ENCODE measurements around the gene XRCC6. TPM values are rescaled to one million over a fixed set of nuclear protein-coding genes. Genes with fewer than 3 reads are reported as not detected.
A peak's percentile ranks its signal among the peaks of the same experiment; 100 is the strongest.
"Not testable (repeated sequence)": the region's sequence is repeated elsewhere in the genome, so short reads cannot be mapped to it uniquely, and the experiment has no call there.

Gene XRCC6
- total and polyA plus RNA-seq, 9 of the 15 experiments (the other 6 are each of a cell fraction or from before 2014, with no cell fraction given): 151 to 440 (median 318) TPM

GRCh38 chr22:41668971-41669911, 48.1 kb downstream of the XRCC6 start (continued):
- TF ChIP-seq ELK1 (CRISPR knock-in tag; IDR thresholded peaks at IDR 0.05): no peak
- no peak for TF ChIP-seq TCF3 (CRISPR knock-in tag; IDR thresholded peaks at IDR 0.05)
- TF ChIP-seq ZBTB1 (CRISPR knock-in tag; IDR thresholded peaks at IDR 0.05; ENCODE audit: borderline replicate concordance, low read depth): no peak
- TF ChIP-seq HOXB6 (CRISPR knock-in tag; IDR thresholded peaks at IDR 0.05; ENCODE audit: borderline replicate concordance): no peak

- Histone ChIP-seq H3K79me2 (ENCODE audit: control insufficient read depth, insufficient read depth, low read length) (peaks cover 14% of the 10 kb centered on the region), H3K36me3 (ENCODE audit: control insufficient read depth, insufficient read depth, low read length) (peaks cover 51% of the 10 kb centered on the region)
- H3K4me2 ChIP-seq (ENCODE audit: insufficient read depth, low read length); DNase-seq (ENCODE audit: extremely low read depth in 1 of 4, low spot score in 3 of 4); H3K4me1 ChIP-seq (replicated peaks in 1 of 2; ENCODE audit: control insufficient read depth in 2 of 2, insufficient read depth in 2 of 2, low read length in 2 of 2); intact Hi-C loops (cut with micrococcal nuclease); BruUV-seq (replicated peaks); H3K9me1 ChIP-seq (ENCODE audit: control insufficient read depth, insufficient read depth, low read length); H3K27me3 ChIP-seq (ENCODE audit: control insufficient read depth in 2 of 2, insufficient read depth in 2 of 2, low read length in 2 of 2); in situ Hi-C loops (cut with MboI); H4K20me1 ChIP-seq (replicated peaks; ENCODE audit: control insufficient read depth, insufficient read depth, low read length); H3K27ac ChIP-seq (ENCODE audit: extremely low read depth, low read depth, low read length); CTCF ChIA-PET (ENCODE audit: low intra/inter-chr PET ratio); H3K9ac ChIP-seq (ENCODE audit: insufficient read depth in 1 of 2, low read depth in 2 of 2, low read length in 2 of 2); H3K4me3 ChIP-seq; ATAC-seq; H3K9me3 ChIP-seq (replicated peaks; ENCODE audit: control insufficient read depth, insufficient read depth, low read depth, low read length); FAIRE-seq; H2AFZ ChIP-seq (ENCODE audit: low read depth, low read length): not testable (repeated sequence)
- POLR2A ChIA-PET: interaction anchor here (1.0 kb wide), 2 partner anchors 17 to 18 kb away, joined by 4 read pairs; partner anchors contain the start of gene SNU13
- TF ChIP-seq ZNF316 (IDR thresholded peaks at IDR 0.05): peak; percentile 39; the same call in 1 of the 2 replicates
- 75% methylated on average over 6 of the region's 10 CpGs for WGBS (ENCODE audit: insufficient coverage, low coverage, missing lambda C conversion rate)
Measured at GRCh38 chr22:41672096-41672495, 51.0 kb downstream of the XRCC6 start.

All from K562 (cell line).